ENCODE data around the gene EGFL7. TPM values are rescaled to one million over a fixed set of nuclear protein-coding genes. Genes with fewer than 3 reads are reported as not detected.

The EGFL7 gene
- total RNA-seq, 1 donor from 2014 or later: 72.0 TPM

GRCh38 chr9:136676920-136677686, 14.4 kb downstream of the EGFL7 start:
- no peak for DNase-seq (ENCODE audit: missing footprints)
- intact Hi-C loops (cut with DNase I): no loop called here
- no peak for ATAC-seq

DNA sequence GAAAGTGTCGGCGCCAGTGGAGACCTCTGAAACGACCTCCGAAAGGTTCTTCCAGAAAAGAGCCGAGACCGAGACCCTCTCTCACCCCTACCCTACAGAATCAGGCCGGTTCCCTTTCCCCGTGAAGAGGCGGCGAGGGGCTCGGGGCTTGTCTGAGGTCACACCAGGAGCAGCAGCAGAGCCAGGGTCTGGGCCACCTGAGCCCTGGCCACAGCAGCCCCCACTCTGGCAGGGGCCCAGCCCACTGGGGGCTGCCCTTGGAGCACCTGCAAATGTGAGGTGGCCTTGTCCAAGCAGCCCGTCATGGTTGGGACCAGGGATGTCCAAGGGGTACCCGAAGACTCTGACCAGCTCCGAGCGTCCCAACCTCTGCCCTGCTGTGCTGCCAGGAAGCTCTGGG, 15.3 kb downstream of the EGFL7 start:
- ATAC-seq (no peak), DNase-seq (ENCODE audit: missing footprints) (no peak)
- intact Hi-C loops (cut with DNase I): no loop called here

GRCh38 chr9:136678624-136679023, 15.9 kb downstream of the EGFL7 start:
- DNase-seq (ENCODE audit: missing footprints) (no peak), ATAC-seq (no peak)
- intact Hi-C loops (cut with DNase I): loop anchor here (1.0 kb wide), 1 partner anchor 16 kb away; no protein-coding TSS in a partner anchor

GRCh38 chr9:136679431-136679941, 16.8 kb downstream of the EGFL7 start:
- no peak for ATAC-seq
- no peak for DNase-seq (ENCODE audit: missing footprints)
- intact Hi-C loops (cut with DNase I): loop anchor here (1.0 kb wide), 1 partner anchor 15 kb away; no protein-coding TSS in a partner anchor

DNA sequence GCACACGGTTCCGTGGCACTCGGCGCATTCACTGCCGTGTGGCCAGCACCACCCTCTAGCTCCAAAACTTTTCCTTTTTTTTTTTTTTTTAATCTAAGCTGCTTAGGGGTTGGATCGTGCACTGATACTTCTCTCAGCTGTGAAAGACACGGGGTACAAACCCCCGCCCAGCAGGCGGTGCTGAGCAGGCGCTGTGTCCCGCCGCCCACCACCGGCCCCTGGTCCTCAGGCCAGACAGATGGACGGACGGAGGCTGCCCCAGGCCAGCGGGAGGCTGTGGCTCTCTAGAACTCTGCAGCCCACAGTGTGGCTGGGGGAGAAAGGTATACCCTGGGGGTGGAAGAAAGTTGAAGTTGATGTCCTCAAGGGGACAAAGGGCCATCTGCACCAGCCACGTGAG, 18.3 kb downstream of the EGFL7 start:
- ATAC-seq (no peak), DNase-seq (ENCODE audit: missing footprints) (no peak)
- intact Hi-C loops (cut with DNase I): no loop called here

DNA sequence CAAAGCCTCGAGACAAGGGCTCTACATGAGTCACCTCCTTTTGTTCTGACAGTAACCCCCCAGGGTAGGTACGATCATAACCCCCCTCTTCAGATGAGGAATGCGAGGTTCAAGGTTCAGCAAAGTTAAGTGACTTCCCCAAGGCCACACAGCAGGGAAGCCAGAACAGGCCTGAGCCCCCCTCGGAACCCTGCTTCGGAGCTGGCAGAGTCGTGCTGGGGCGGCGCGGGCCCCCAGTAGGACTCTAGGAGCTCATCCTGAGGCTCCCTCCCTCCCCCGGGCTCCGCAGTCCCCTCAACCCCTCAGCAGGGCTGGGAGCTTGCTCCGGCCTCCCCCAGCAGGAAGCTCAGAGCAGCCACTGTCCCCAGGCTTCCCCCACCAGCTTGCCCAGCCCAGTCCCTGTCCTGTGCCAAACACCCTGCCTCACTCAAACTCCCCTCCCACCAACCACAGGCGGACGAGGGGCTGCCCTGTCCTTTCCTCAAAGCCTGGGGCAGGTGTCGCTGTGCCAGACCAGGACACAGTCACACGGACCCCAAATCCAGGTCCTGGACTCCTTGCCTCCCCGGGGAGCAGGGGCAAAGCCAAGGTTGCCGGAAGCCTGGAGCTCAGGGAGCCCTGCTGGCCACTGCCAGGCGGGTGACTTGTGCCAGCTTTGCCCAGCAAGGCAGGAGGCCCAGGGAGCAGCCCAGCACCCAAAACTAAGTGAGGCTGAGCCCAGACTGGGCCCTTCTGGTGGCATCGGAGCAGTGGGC, 19.4 kb downstream of the EGFL7 start:
- no peak for ATAC-seq
- no peak for DNase-seq (ENCODE audit: missing footprints)
- intact Hi-C loops (cut with DNase I): no loop called here

GRCh38 chr9:136682710-136683109, 20.0 kb downstream of the EGFL7 start:
- no peak for ATAC-seq
- no peak for DNase-seq (ENCODE audit: missing footprints)
- intact Hi-C loops (cut with DNase I): no loop called here

DNA sequence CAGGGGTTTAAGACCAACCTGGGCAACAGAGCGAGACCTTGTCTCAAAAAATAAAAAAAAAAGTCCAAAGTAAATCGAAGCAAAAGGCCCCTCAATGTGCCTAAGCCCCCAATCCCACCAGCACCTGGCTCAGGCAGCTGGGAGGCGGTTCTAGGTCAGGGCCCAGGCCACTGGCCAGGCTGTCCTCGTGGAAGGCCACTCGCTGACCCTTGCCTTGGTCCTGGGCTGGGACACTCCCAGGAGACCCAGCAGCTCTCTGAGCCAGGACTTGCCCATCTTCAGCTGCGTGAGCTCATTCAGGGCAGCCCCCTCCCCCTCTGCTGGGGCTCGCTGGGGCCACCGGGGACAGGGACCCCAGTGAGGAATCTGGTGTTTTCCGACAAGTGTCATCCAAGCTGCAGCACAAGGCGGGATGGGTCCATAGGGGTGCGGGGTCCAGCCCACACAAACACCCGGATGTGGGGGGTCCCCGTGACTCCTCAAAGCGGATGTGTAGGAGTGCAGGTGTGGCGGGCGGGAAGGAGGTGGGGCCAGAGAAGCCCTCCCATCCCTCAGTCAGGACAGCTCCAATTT, 20.5 kb downstream of the EGFL7 start:
- intact Hi-C loops (cut with DNase I): no loop called here
- ATAC-seq: no peak
- no peak for DNase-seq (ENCODE audit: missing footprints)

GRCh38 chr9:136683755-136684154, 21.0 kb downstream of the EGFL7 start:
- intact Hi-C loops (cut with DNase I): no loop called here
- no peak for DNase-seq (ENCODE audit: missing footprints)
- ATAC-seq: no peak

DNA sequence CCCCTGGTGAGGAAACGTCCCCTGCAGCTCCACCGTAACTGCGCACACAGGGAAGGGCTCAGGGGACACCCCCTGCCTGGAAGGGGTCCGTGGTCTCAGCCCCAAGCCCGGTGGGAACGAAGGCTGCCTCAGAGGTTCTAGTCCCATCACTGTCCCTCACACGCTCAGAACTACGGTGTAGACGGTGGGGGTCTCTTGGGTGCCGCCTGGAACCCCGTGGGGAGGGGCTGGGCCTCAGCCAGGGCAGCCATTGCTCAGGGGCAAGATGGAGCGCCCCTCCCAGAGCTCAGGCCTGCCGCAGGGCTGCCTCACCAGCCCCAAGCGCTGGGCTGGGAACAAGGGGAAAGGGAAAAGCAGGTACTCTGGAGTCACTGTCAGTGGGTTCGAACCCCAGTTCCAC, 21.6 kb downstream of the EGFL7 start:
- DNase-seq (ENCODE audit: missing footprints): no peak
- intact Hi-C loops (cut with DNase I): no loop called here
- ATAC-seq: no peak

GRCh38 chr9:136684799-136685198, 22.1 kb downstream of the EGFL7 start:
- no peak for ATAC-seq
- DNase-seq (ENCODE audit: missing footprints): no peak
- intact Hi-C loops (cut with DNase I): loop anchor here (5.0 kb wide), 1 partner anchor 43 kb away; no protein-coding TSS in a partner anchor

DNA sequence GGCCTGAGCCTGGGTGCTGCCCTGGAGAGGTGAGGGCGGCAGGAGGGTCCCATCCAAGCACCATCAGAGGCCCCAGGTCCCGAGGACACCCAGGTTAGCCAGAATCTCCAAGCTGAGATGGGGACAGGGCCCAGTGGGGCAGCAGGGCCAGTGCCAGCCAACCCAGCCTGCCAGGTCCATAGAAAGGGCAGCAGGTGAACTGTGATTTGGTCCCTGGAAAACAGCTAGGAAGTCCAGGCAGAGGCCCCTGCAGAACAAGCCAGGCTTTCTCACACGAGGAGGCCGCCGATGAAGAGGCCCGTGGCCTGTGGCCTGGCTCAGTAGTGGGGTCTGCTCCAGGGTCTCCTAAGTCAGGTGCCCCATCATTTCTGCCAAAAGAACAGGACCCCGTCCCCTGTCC, 22.5 kb downstream of the EGFL7 start:
- DNase-seq (ENCODE audit: missing footprints) (no peak), ATAC-seq (no peak)
- intact Hi-C loops (cut with DNase I): loop anchor here (5.0 kb wide), 1 partner anchor 42 kb away; no protein-coding TSS in a partner anchor

GRCh38 chr9:136685790-136686533, 23.2 kb downstream of the EGFL7 start:
- DNase-seq (ENCODE audit: missing footprints) (no peak), ATAC-seq (no peak)
- intact Hi-C loops (cut with DNase I): loop anchor here (5.0 kb wide), 1 partner anchor 41 kb away; no protein-coding TSS in a partner anchor

- ATAC-seq: no peak
- intact Hi-C loops (cut with DNase I): loop anchor here (5.0 kb wide), 1 partner anchor 41 kb away; no protein-coding TSS in a partner anchor
- peak; percentile 80 for DNase-seq (ENCODE audit: missing footprints)
Observed at GRCh38 chr9:136686534-136686793, 23.7 kb downstream of the EGFL7 start.

DNA sequence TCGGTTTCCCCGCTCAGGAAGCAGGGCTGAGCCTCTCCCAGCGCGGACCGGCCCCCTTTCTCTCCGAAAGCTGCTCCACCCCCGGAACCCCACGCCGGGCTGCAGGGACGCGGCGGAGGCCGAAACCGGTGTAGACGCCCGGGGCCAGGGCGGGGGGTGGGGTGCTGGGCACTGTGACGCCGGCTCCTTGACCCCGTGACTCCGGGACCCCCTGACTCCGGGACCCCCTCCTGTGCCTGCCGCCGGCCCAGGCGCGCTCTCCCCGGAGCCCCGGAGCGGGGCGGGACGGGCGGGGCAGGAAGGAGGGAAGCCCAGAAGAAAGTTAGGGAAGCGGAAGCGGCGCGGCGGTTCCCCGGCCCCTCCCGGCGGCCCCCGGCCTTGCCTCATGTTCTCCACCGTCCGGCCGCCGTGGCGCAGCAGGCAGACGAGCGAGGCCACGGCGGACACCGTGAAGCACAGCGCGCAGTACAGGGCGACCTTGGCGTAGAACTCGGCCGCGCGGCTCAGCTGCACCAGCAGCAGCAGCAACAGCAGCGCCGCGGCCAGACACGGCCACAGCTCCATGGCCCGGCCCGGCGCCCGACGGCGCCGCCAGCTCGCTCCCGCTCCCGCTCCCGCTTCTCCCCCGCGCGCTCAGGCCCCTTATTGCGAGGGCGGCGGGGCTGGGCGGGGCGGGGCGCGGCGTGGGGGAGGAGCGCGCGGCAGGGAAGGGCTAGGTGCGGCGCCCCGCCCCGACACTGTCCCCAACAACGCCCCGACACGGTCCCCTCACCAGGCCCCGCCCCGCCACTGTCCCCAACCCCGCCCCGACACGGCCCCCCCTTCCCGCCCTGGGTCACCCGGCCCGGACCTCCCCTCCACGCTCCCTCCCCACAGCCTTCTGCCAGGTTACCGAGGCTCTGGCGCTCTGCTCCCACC, 24.3 kb downstream of the EGFL7 start, which contains the start of gene AGPAT2:
Gene AGPAT2, minus strand, starts transcription at position 664 of the 918 bp plus-strand sequence. Its CDS starts 100 bp downstream, at position 564.
- intact Hi-C loops (cut with DNase I): loop anchor here (5.0 kb wide), 1 partner anchor 40 kb away; no protein-coding TSS in a partner anchor
- peak; percentile 82 for ATAC-seq

GRCh38 chr9:136687721-136688223, 25.1 kb downstream of the EGFL7 start:
- intact Hi-C loops (cut with DNase I): loop anchor here (5.0 kb wide), 1 partner anchor 40 kb away; no protein-coding TSS in a partner anchor
- DNase-seq (ENCODE audit: missing footprints): no peak

More for the DNA sequence above, 24.3 kb downstream of the EGFL7 start, which contains the start of gene AGPAT2:
- DNase-seq (ENCODE audit: missing footprints): peak; percentile 92

More at GRCh38 chr9:136687721-136688223, 25.1 kb downstream of the EGFL7 start:
- ATAC-seq: no peak
